ENCODE data around the gene CLIP4. TPM values are rescaled to one million over a fixed set of nuclear protein-coding genes. Genes with fewer than 3 reads are reported as not detected.

Gene CLIP4
- total RNA-seq, 1 experiment from 2014 or later = 25.1 TPM

- no peak for DNase-seq
- H3K9ac ChIP-seq (ENCODE audit: low read length) = no peak overlapping the region
- H2AFZ ChIP-seq (ENCODE audit: low read length) = no peak overlapping the region
These were observed 48.1 kb upstream of the CLIP4 start for GRCh38 chr2:29066997-29067605.

GRCh38 chr2:29068513-29068912, 46.7 kb upstream of the CLIP4 start:
- H3K9ac ChIP-seq (ENCODE audit: low read length) = no peak overlapping the region
- no peaks in the 10 kb centered on the region for H3F3A ChIP-seq (ENCODE audit: low read length, unreplicated experiment)
- CTCF ChIA-PET = interaction anchor here (0.6 kb wide), 1 partner anchor 11 kb away, joined by 3 read pairs; no protein-coding TSS in a partner anchor
- no peak overlapping the region for H2AFZ ChIP-seq (ENCODE audit: low read length)
- TF ChIP-seq CTCF (conservative IDR thresholded peaks at IDR 0.05; ENCODE audit: low read depth, low read length) (no peak), EZH2 (IDR thresholded peaks at IDR 0.05; ENCODE audit: low read length, unreplicated experiment) (no peak), EZH2phosphoT487 (IDR thresholded peaks at IDR 0.05; ENCODE audit: borderline replicate concordance, low read length) (no peak)
- no peaks in the 10 kb centered on the region for H4K20me1 ChIP-seq (ENCODE audit: low read length)
- H3K79me2 ChIP-seq (ENCODE audit: low read length) = no peaks in the 10 kb centered on the region
- BruUV-seq (replicated peaks) = no TSS peak
- no peak for ATAC-seq
- no peak overlapping the region for H3K4me3 ChIP-seq (ENCODE audit: low read length)
- DNase-seq = no peak
- no peaks in the 10 kb centered on the region for H3K27me3 ChIP-seq (ENCODE audit: low read length)
- no peaks in the 10 kb centered on the region for H3K9me2 ChIP-seq (replicated peaks; ENCODE audit: low read length)
- H3K36me3 ChIP-seq (ENCODE audit: low read depth, low read length) = no peaks in the 10 kb centered on the region
- no peaks in the 10 kb centered on the region for H3K9me3 ChIP-seq (ENCODE audit: low read length)
- intact Hi-C loops (cut with micrococcal nuclease) = no loop called here
- H3K4me1 ChIP-seq (ENCODE audit: insufficient read depth, low read length) = no peaks in the 10 kb centered on the region
- POLR2A ChIA-PET (ENCODE audit: unreplicated experiment) = no interaction called here
- H3K4me2 ChIP-seq (ENCODE audit: low read length) = no peak overlapping the region
- H3K27ac ChIP-seq (ENCODE audit: low read length) = no peak overlapping the region

More at GRCh38 chr2:29066997-29067605, 48.1 kb upstream of the CLIP4 start:
- H3K36me3 ChIP-seq (ENCODE audit: low read depth, low read length) = no peaks in the 10 kb centered on the region
- H4K20me1 ChIP-seq (ENCODE audit: low read length) = no peaks in the 10 kb centered on the region
- ChIA-PET CTCF (no interaction called here), POLR2A (ENCODE audit: unreplicated experiment) (no interaction called here)
- no peak overlapping the region for H3K27ac ChIP-seq (ENCODE audit: low read length)
- ATAC-seq = no peak
- H3K4me1 ChIP-seq (ENCODE audit: insufficient read depth, low read length) = no peaks in the 10 kb centered on the region
- H3F3A ChIP-seq (ENCODE audit: low read length, unreplicated experiment) = no peaks in the 10 kb centered on the region
- H3K79me2 ChIP-seq (ENCODE audit: low read length) = no peaks in the 10 kb centered on the region
- H3K9me3 ChIP-seq (ENCODE audit: low read length) = no peaks in the 10 kb centered on the region
- H3K27me3 ChIP-seq (ENCODE audit: low read length) = no peaks in the 10 kb centered on the region
- intact Hi-C loops (cut with micrococcal nuclease) = no loop called here
- no peaks in the 10 kb centered on the region for H3K9me2 ChIP-seq (replicated peaks; ENCODE audit: low read length)
- no peak for TF ChIP-seq EZH2 (IDR thresholded peaks at IDR 0.05; ENCODE audit: low read length, unreplicated experiment)
- TF ChIP-seq CTCF (conservative IDR thresholded peaks at IDR 0.05; ENCODE audit: low read depth, low read length) = no peak
- no peak for TF ChIP-seq EZH2phosphoT487 (IDR thresholded peaks at IDR 0.05; ENCODE audit: borderline replicate concordance, low read length)
- no peak overlapping the region for H3K4me3 ChIP-seq (ENCODE audit: low read length)
- no peak overlapping the region for H3K4me2 ChIP-seq (ENCODE audit: low read length)
- no TSS peak for BruUV-seq (replicated peaks)

GRCh38 chr2:29070526-29070925, 44.7 kb upstream of the CLIP4 start:
- no peak overlapping the region for H3K27ac ChIP-seq (ENCODE audit: low read length)
- BruUV-seq (replicated peaks) = no TSS peak
- H3K27me3 ChIP-seq (ENCODE audit: low read length) = no peaks in the 10 kb centered on the region
- no peaks in the 10 kb centered on the region for H3K36me3 ChIP-seq (ENCODE audit: low read depth, low read length)
- TF ChIP-seq CTCF (conservative IDR thresholded peaks at IDR 0.05; ENCODE audit: low read depth, low read length) (no peak), EZH2phosphoT487 (IDR thresholded peaks at IDR 0.05; ENCODE audit: borderline replicate concordance, low read length) (no peak), EZH2 (IDR thresholded peaks at IDR 0.05; ENCODE audit: low read length, unreplicated experiment) (no peak)
- no peak for DNase-seq
- no peak for ATAC-seq
- H3F3A ChIP-seq (ENCODE audit: low read length, unreplicated experiment) = no peaks in the 10 kb centered on the region
- H4K20me1 ChIP-seq (ENCODE audit: low read length) = no peaks in the 10 kb centered on the region
- CTCF ChIA-PET = no interaction called here
- H3K4me3 ChIP-seq (ENCODE audit: low read length) = no peak overlapping the region
- H3K4me2 ChIP-seq (ENCODE audit: low read length) = no peak overlapping the region
- intact Hi-C loops (cut with micrococcal nuclease) = no loop called here
- no peak overlapping the region for H3K9ac ChIP-seq (ENCODE audit: low read length)
- H3K9me3 ChIP-seq (ENCODE audit: low read length) = no peaks in the 10 kb centered on the region
- POLR2A ChIA-PET (ENCODE audit: unreplicated experiment) = no interaction called here
- no peak overlapping the region for H2AFZ ChIP-seq (ENCODE audit: low read length)
- H3K79me2 ChIP-seq (ENCODE audit: low read length) = no peaks in the 10 kb centered on the region
- H3K9me2 ChIP-seq (replicated peaks; ENCODE audit: low read length) = no peaks in the 10 kb centered on the region
- H3K4me1 ChIP-seq (ENCODE audit: insufficient read depth, low read length) = no peaks in the 10 kb centered on the region
